Neutrophil (primary cell): ENCODE measurements around the gene CLRN3.

ENCODE experiments used
- H3K27ac ChIP-seq: fragments of 200-600 bp; sonication (generic); 2 replicates; pipeline ENCODE4 v1.5.1; 2016; ENCODE audit warnings: mild to moderate bottlenecking, moderate library complexity
- H3K27me3 ChIP-seq: fragments of 200-600 bp; sonication (generic); 2 replicates; pipeline ENCODE4 v1.6.0; 2016; ENCODE audit warnings: mild to moderate bottlenecking
- H3K36me3 ChIP-seq: fragments of 200-600 bp; sonication (generic); 2 replicates; pipeline ENCODE4 v1.5.1; 2017
- H3K4me1 ChIP-seq, 2 experiments: fragments of 200-600 bp in 1 of 2; sonication (generic) in 1 of 2; 1 replicate in 1 of 2; 2 replicates in 1 of 2; pipeline versions ENCODE4 v1.5.1 to v1.6.1; 2013 to 2016; ENCODE audit warnings: low read depth in 1 of 2, low read length in 1 of 2, mild to moderate bottlenecking in 1 of 2, moderate library complexity in 1 of 2; ENCODE audit not compliant: control insufficient read depth in 1 of 2, insufficient read depth in 1 of 2
- H3K4me3 ChIP-seq, 2 experiments: fragments of 200-600 bp in 1 of 2; sonication (generic) in 1 of 2; 1 replicate in 1 of 2; 2 replicates in 1 of 2; pipeline ENCODE4 v1.5.1; 2013 to 2016; ENCODE audit warnings: low read depth in 1 of 2, low read length in 1 of 2, mild to moderate bottlenecking in 1 of 2, moderate library complexity in 1 of 2
- H3K9me3 ChIP-seq: fragments of 200-600 bp; sonication (generic); 2 replicates; pipeline ENCODE4 v1.5.1; 2016
- CTCF ChIP-seq: fragments of 200-600 bp; sonication (generic); IDR thresholded peaks from 2 replicates; pipeline ENCODE4 v1.5.1; 2016; ENCODE audit warnings: antibody characterized with exemption

CLRN3 gene

GRCh38 chr10:127834791-127835190 is 58.0 kb downstream of the CLRN3 start:
- no peak for TF ChIP-seq CTCF
- Histone ChIP-seq H3K4me3 (no peak overlapping the region), H3K9me3 (no peaks in the 10 kb centered on the region), H3K27ac (no peak overlapping the region), H3K36me3 (no peaks in the 10 kb centered on the region), H3K4me1 (no peaks in the 10 kb centered on the region), H3K27me3 (peaks cover 9% of the 10 kb centered on the region)

- Histone ChIP-seq H3K4me1 (no peaks in the 10 kb centered on the region), H3K4me3 (no peak overlapping the region), H3K36me3 (no peaks in the 10 kb centered on the region), H3K9me3 (no peaks in the 10 kb centered on the region), H3K27me3 (peaks cover 9% of the 10 kb centered on the region), H3K27ac (no peak overlapping the region)
- TF ChIP-seq CTCF = no peak
Observed at GRCh38 chr10:127834221-127834620, 58.5 kb downstream of the CLRN3 start.

- Histone ChIP-seq H3K27me3 (peaks cover 9% of the 10 kb centered on the region), H3K4me3 (no peak overlapping the region), H3K36me3 (no peaks in the 10 kb centered on the region), H3K9me3 (no peaks in the 10 kb centered on the region), H3K4me1 (no peaks in the 10 kb centered on the region), H3K27ac (no peak overlapping the region)
- TF ChIP-seq CTCF = no peak
Observed at GRCh38 chr10:127833804-127834203, 58.9 kb downstream of the CLRN3 start.

GRCh38 chr10:127832501-127832900 is 60.2 kb downstream of the CLRN3 start:
- Histone ChIP-seq H3K36me3 (no peaks in the 10 kb centered on the region), H3K4me3 (no peak overlapping the region), H3K4me1 (no peaks in the 10 kb centered on the region), H3K27ac (no peak overlapping the region), H3K9me3 (no peaks in the 10 kb centered on the region), H3K27me3 (peaks cover 9% of the 10 kb centered on the region)
- no peak for TF ChIP-seq CTCF

GRCh38 chr10:127830414-127830813 is 62.3 kb downstream of the CLRN3 start:
- Histone ChIP-seq H3K36me3 (no peaks in the 10 kb centered on the region), H3K4me3 (no peak overlapping the region), H3K9me3 (no peaks in the 10 kb centered on the region), H3K27ac (no peak overlapping the region), H3K27me3 (peaks cover 9% of the 10 kb centered on the region), H3K4me1 (no peaks in the 10 kb centered on the region)
- TF ChIP-seq CTCF = no peak
